ENCODE measurements around the gene PTPN23. TPM values are rescaled to one million over a fixed set of nuclear protein-coding genes. Genes with fewer than 3 reads are reported as not detected.

The PTPN23 gene
- total and polyA plus RNA-seq, 2 of the 13 experiments (the other 11 are each of a cell fraction or from before 2014, with no cell fraction given): 2.3 to 3.7 TPM

DNA sequence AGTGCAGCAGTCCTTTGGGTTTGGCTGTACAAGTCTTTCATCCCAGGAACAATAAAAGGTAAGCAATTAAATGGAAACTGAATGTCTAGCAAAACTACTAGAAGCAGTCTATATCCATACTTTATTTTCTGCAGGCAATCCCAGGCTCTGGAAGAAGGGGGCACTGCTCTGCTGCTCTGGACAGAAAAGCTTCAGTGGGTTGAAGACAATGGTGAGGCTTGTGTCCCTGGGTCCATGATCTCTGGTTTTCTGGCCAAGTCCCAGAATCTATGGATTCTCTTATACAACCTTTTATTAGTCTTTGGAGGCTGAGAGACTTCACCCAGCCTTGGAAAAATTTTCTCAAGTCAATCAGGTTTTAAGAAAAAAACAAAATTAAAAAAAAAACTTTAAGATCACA lies 59.3 kb downstream of the PTPN23 start:
- peak; percentile 94 for FAIRE-seq
- H3K4me3 ChIP-seq (replicated peaks in 1 of 3; ENCODE audit: insufficient read depth in 1 of 3, low read depth in 2 of 3, low read length in 3 of 3): no peak overlapping the region
- H3K27ac ChIP-seq (ENCODE audit: extremely low read length, insufficient read depth, low read length): peak overlapping the region; percentile 60
- in situ Hi-C loops (cut with HindIII; ENCODE audit: extremely low pct_ligation_motif_present, low pct_unique_long_range_greater_than_20kb) (no loop called here), intact Hi-C loops (cut with micrococcal nuclease; ENCODE audit: unreplicated experiment) (loop anchor here (1.0 kb wide), 2 partner anchors 35 to 73 kb away; partner anchors contain the start of genes ELP6 and SCAP)
- H3K36me3 ChIP-seq (replicated peaks in 1 of 2; ENCODE audit: control insufficient read depth in 1 of 2, insufficient read depth in 2 of 2, low read length in 2 of 2): peaks cover 0 to 13% of the 10 kb centered on the region in 2 experiments; a peak in 4 of 5 replicates
- CTCF ChIA-PET (ENCODE audit: low intra/inter-chr PET ratio, low total read pairs): interaction anchor here (1.5 kb wide), 1 partner anchor 36 kb away, joined by 12 read pairs; the partner anchor contains the start of gene SCAP
- H3K27me3 ChIP-seq (ENCODE audit: control insufficient read depth in 1 of 2, insufficient read depth in 2 of 2, low read length in 2 of 2): no peaks in the 10 kb centered on the region
- BruUV-seq (replicated peaks): no TSS peak
- peaks cover 31% of the 10 kb centered on the region for H3K79me2 ChIP-seq (ENCODE audit: insufficient read depth, low read length)
- no peaks in the 10 kb centered on the region for H4K20me1 ChIP-seq (ENCODE audit: insufficient read depth, low read length)
- POLR2A ChIA-PET: interaction anchor here (5.9 kb wide), 1 partner anchor 16 kb away, joined by 34 read pairs; no protein-coding TSS in a partner anchor
- H3K4me2 ChIP-seq (ENCODE audit: low read depth, low read length): no peak overlapping the region
- H3K4me1 ChIP-seq (ENCODE audit: insufficient read depth, low read length): peaks cover 63% of the 10 kb centered on the region
- peak; percentile 71 for ATAC-seq
- H3K9ac ChIP-seq (ENCODE audit: insufficient read depth, low read depth, low read length): 0 out of 2 replicates have a peak overlapping the region, but pooled peaks have one; percentile 17
- H3K9me3 ChIP-seq (ENCODE audit: low read length): no peaks in the 10 kb centered on the region
- DNase-seq (ENCODE audit: low spot score): peak; percentile 79
- H2AFZ ChIP-seq (ENCODE audit: low read length): no peak overlapping the region
- TF ChIP-seq SOX5 (CRISPR knock-in tag; IDR thresholded peaks at IDR 0.05; ENCODE audit: borderline replicate concordance) (peak; percentile 40; the same call in 1 of the 2 replicates), NR2F1 (CRISPR knock-in tag; IDR thresholded peaks at IDR 0.05) (peak in 1 of 2 experiments; percentile 18; a peak in 1 of 4 replicates), GATAD1 (CRISPR knock-in tag; IDR thresholded peaks at IDR 0.05) (peak; percentile 16; the same call in 1 of the 2 replicates), ZNF792 (CRISPR knock-in tag; IDR thresholded peaks at IDR 0.05) (no peak), NCOR1 (IDR thresholded peaks at IDR 0.05; ENCODE audit: borderline replicate concordance, low read length) (peak; percentile 46; the same call in 1 of the 2 replicates), TBX2 (CRISPR knock-in tag; IDR thresholded peaks at IDR 0.05; ENCODE audit: borderline replicate concordance) (no peak), ZNF292 (CRISPR knock-in tag; IDR thresholded peaks at IDR 0.05; ENCODE audit: borderline replicate concordance, low read depth) (no peak), ZNF317 (CRISPR knock-in tag; IDR thresholded peaks at IDR 0.05) (no peak), EHMT2 (IDR thresholded peaks at IDR 0.05; ENCODE audit: borderline replicate concordance, low read depth, low read length) (no peak), ZNF644 (CRISPR knock-in tag; IDR thresholded peaks at IDR 0.05; ENCODE audit: low read depth) (0 out of 2 replicates have a peak, but pooled peaks have one; percentile 21), THAP11 (CRISPR knock-in tag; IDR thresholded peaks at IDR 0.05) (peak; percentile 42; the same call in 1 of the 2 replicates), ZNF564 (CRISPR knock-in tag; IDR thresholded peaks at IDR 0.05) (no peak), CENPT (CRISPR knock-in tag; IDR thresholded peaks at IDR 0.05; ENCODE audit: low read depth) (no peak), RAD21 (CRISPR knock-in tag; IDR thresholded peaks at IDR 0.05) (peak; percentile 85; the same call in 1 of the 2 replicates), SOX6 (IDR thresholded peaks at IDR 0.05) (no peak), SOX6 (CRISPR knock-in tag; IDR thresholded peaks at IDR 0.05) (peak; percentile 66), ZNF530 (CRISPR knock-in tag; IDR thresholded peaks at IDR 0.05; ENCODE audit: low read depth) (no peak), MIXL1 (CRISPR knock-in tag; IDR thresholded peaks at IDR 0.05) (0 out of 2 replicates have a peak, but pooled peaks have one; percentile 11), NFKB2 (CRISPR knock-in tag; IDR thresholded peaks at IDR 0.05; ENCODE audit: borderline replicate concordance) (no peak)
- TF ChIP-seq, protein P1, sequence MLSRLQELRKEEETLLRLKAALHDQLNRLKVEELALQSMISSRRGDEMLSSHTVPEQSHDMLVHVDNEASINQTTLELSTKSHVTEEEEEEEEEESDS (CRISPR knock-in tag; IDR thresholded peaks at IDR 0.05; ENCODE audit: borderline replicate concordance): no peak
- TF ChIP-seq, protein P2, sequence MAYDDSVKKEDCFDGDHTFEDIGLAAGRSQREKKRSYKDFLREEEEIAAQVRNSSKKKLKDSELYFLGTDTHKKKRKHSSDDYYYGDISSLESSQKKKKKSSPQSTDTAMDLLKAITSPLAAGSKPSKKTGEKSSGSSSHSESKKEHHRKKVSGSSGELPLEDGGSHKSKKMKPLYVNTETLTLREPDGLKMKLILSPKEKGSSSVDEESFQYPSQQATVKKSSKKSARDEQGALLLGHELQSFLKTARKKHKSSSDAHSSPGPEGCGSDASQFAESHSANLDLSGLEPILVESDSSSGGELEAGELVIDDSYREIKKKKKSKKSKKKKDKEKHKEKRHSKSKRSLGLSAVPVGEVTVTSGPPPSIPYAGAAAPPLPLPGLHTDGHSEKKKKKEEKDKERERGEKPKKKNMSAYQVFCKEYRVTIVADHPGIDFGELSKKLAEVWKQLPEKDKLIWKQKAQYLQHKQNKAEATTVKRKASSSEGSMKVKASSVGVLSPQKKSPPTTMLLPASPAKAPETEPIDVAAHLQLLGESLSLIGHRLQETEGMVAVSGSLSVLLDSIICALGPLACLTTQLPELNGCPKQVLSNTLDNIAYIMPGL (CRISPR knock-in tag; IDR thresholded peaks at IDR 0.05; ENCODE audit: borderline replicate concordance in 1 of 2, low read depth in 1 of 2): peak in 1 of 2 experiments; percentile 40; a peak in 1 of 4 replicates
- TF ChIP-seq, protein P3, sequence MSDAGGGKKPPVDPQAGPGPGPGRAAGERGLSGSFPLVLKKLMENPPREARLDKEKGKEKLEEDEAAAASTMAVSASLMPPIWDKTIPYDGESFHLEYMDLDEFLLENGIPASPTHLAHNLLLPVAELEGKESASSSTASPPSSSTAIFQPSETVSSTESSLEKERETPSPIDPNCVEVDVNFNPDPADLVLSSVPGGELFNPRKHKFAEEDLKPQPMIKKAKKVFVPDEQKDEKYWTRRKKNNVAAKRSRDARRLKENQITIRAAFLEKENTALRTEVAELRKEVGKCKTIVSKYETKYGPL (CRISPR knock-in tag; IDR thresholded peaks at IDR 0.05): peak; percentile 60; the same call in 1 of the 2 replicates
- TF ChIP-seq, protein P4, sequence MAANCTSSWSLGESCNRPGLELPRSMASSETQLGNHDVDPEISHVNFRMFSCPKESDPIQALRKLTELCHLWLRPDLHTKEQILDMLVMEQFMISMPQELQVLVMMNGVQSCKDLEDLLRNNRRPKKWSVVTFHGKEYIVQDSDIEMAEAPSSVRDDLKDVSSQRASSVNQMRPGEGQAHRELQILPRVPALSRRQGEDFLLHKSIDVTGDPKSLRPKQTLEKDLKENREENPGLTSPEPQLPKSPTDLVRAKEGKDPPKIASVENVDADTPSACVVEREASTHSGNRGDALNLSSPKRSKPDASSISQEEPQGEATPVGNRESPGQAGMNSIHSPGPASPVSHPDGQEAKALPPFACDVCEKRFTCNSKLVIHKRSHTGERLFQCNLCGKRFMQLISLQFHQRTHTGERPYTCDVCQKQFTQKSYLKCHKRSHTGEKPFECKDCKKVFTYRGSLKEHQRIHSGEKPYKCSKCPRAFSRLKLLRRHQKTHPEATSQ (CRISPR knock-in tag; IDR thresholded peaks at IDR 0.05; ENCODE audit: borderline replicate concordance): no peak

All from HepG2 (cell line).